ENCODE measurements around the gene PRKCH. TPM values are rescaled to one million over a fixed set of nuclear protein-coding genes. Genes with fewer than 3 reads are reported as not detected.

Gene PRKCH
- total RNA-seq, 1 experiment from 2014 or later = 2.7 TPM

DNA sequence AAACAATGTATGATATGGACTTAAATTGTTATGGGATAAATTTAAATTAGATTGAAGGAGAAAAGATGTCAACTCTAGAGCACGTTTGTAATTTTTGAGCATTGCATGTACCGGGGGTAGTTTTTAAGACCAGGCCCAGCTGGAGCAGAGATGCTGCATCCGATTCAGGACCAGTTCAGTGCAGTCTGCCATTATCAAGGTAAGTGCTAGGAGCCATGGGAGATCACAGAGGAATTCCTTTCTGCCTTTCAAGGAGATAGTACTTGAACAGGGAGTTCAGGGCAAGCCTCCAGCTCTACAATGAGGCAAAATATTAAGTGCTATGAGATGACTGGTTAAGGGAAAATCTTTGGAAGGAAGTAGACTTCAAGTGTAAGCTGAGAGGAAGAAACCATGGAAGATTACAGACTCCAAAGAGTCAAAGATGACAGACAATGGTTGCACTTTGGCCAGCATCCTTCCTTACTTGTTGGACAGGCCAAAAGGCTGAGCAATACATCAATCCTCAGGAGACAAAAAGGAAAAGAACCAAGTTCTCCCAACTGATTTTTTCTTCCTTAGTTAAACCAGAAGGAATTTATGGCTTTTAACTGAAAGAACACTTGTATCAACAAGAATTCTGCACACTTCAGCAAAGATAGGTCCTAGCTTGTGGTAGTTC, 260.7 kb downstream of the PRKCH start:
- H3K36me3 ChIP-seq (ENCODE audit: control insufficient read depth, insufficient read depth, low read length) = no peaks in the 10 kb centered on the region
- TF ChIP-seq POLR2AphosphoS5 (IDR thresholded peaks at IDR 0.05; ENCODE audit: low read depth, low read length) = no peak
- no peak for TF ChIP-seq TCF7L2 (IDR thresholded peaks at IDR 0.05; ENCODE audit: low read depth, low read length)
- POLR2A ChIA-PET = no interaction called here
- no TSS peak for BruUV-seq (replicated peaks)
- no peaks in the 10 kb centered on the region for H3K9me3 ChIP-seq (ENCODE audit: control insufficient read depth, insufficient read depth, low read depth, low read length)
- no peaks in the 10 kb centered on the region for H3K27me3 ChIP-seq (ENCODE audit: control insufficient read depth, insufficient read depth, low read length)
- DNase-seq (ENCODE audit: low read depth, low spot score) (no peak), ATAC-seq (no peak)
- CTCF ChIA-PET = no interaction called here
- H3K4me3 ChIP-seq (ENCODE audit: low read depth in 2 of 2, low read length in 2 of 2) = no peak overlapping the region
- H3K4me1 ChIP-seq (ENCODE audit: control insufficient read depth, insufficient read depth, low read length) = no peaks in the 10 kb centered on the region
- H3K27ac ChIP-seq (ENCODE audit: low read length) = no peak overlapping the region
- in situ Hi-C loops (cut with HindIII; ENCODE audit: low pct_unique_long_range_greater_than_20kb, low sequenced_read_pairs) (no loop called here), intact Hi-C loops (cut with micrococcal nuclease; ENCODE audit: unreplicated experiment) (no loop called here)

DNA sequence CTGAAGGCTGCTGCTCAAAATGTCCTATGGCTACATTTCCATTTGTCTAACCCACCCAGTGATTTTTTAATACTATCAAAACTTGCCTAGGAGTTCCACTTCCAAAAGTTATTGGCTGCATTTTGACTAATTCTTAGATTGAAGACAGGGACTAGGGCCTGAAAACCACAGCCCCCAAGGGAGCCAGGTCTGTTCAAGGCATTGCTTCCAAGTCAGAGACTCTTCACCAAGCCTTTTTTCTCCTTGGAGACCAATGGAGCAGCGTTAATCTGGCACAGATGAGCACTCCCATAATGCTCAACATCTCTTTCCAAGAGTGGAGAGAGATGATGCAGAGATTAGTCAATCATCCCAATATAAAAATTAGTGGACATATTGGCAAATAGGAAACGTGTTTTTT, 261.4 kb downstream of the PRKCH start:
- in situ Hi-C loops (cut with HindIII; ENCODE audit: low pct_unique_long_range_greater_than_20kb, low sequenced_read_pairs) (no loop called here), intact Hi-C loops (cut with micrococcal nuclease; ENCODE audit: unreplicated experiment) (no loop called here)
- H3K4me1 ChIP-seq (ENCODE audit: control insufficient read depth, insufficient read depth, low read length) = no peaks in the 10 kb centered on the region
- H3K4me3 ChIP-seq (ENCODE audit: low read depth in 2 of 2, low read length in 2 of 2) = no peak overlapping the region
- no peak for TF ChIP-seq SIN3A (IDR thresholded peaks at IDR 0.05; ENCODE audit: borderline replicate concordance, insufficient read depth, low read depth, low read length)
- H3K9me3 ChIP-seq (ENCODE audit: control insufficient read depth, insufficient read depth, low read depth, low read length) = no peaks in the 10 kb centered on the region
- DNase-seq (ENCODE audit: low read depth, low spot score) (no peak), ATAC-seq (no peak)
- POLR2A ChIA-PET = no interaction called here
- H3K36me3 ChIP-seq (ENCODE audit: control insufficient read depth, insufficient read depth, low read length) = no peaks in the 10 kb centered on the region
- CTCF ChIA-PET = no interaction called here
- no peak overlapping the region for H3K27ac ChIP-seq (ENCODE audit: low read length)
- no peaks in the 10 kb centered on the region for H3K27me3 ChIP-seq (ENCODE audit: control insufficient read depth, insufficient read depth, low read length)
- no TSS peak for BruUV-seq (replicated peaks)

DNA sequence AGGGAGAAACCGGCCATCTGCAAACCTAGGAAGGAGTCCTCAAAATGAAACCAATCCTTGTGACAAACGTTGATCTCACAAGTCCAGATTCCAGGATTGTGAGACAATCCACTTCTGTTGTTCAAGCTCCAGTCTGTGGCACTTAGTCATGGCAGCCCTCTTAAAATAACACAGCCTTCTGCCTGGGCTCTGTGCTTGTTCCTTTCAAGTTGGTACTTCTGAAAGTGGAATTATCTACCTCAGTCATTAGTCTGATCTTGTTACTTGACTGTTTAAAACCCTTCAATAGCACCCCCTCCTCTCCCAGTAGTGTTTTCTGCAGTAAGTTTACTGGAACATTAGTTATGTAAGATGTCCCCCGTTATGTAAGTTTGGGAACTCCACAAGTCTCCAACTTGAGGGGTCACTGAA, 263.0 kb downstream of the PRKCH start:
- CTCF ChIA-PET = no interaction called here
- H3K27ac ChIP-seq (ENCODE audit: low read length) = no peak overlapping the region
- no peak overlapping the region for H3K4me3 ChIP-seq (ENCODE audit: low read depth in 2 of 2, low read length in 2 of 2)
- no peaks in the 10 kb centered on the region for H3K36me3 ChIP-seq (ENCODE audit: control insufficient read depth, insufficient read depth, low read length)
- TF ChIP-seq TCF7L2 (IDR thresholded peaks at IDR 0.05; ENCODE audit: low read depth, low read length) (no peak), POLR2AphosphoS5 (IDR thresholded peaks at IDR 0.05; ENCODE audit: low read depth, low read length) (no peak), SIN3A (IDR thresholded peaks at IDR 0.05; ENCODE audit: borderline replicate concordance, insufficient read depth, low read depth, low read length) (no peak)
- TF ChIP-seq, protein P1, sequence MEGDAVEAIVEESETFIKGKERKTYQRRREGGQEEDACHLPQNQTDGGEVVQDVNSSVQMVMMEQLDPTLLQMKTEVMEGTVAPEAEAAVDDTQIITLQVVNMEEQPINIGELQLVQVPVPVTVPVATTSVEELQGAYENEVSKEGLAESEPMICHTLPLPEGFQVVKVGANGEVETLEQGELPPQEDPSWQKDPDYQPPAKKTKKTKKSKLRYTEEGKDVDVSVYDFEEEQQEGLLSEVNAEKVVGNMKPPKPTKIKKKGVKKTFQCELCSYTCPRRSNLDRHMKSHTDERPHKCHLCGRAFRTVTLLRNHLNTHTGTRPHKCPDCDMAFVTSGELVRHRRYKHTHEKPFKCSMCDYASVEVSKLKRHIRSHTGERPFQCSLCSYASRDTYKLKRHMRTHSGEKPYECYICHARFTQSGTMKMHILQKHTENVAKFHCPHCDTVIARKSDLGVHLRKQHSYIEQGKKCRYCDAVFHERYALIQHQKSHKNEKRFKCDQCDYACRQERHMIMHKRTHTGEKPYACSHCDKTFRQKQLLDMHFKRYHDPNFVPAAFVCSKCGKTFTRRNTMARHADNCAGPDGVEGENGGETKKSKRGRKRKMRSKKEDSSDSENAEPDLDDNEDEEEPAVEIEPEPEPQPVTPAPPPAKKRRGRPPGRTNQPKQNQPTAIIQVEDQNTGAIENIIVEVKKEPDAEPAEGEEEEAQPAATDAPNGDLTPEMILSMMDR (IDR thresholded peaks at IDR 0.05) = no peak
- TF ChIP-seq, protein P2, sequence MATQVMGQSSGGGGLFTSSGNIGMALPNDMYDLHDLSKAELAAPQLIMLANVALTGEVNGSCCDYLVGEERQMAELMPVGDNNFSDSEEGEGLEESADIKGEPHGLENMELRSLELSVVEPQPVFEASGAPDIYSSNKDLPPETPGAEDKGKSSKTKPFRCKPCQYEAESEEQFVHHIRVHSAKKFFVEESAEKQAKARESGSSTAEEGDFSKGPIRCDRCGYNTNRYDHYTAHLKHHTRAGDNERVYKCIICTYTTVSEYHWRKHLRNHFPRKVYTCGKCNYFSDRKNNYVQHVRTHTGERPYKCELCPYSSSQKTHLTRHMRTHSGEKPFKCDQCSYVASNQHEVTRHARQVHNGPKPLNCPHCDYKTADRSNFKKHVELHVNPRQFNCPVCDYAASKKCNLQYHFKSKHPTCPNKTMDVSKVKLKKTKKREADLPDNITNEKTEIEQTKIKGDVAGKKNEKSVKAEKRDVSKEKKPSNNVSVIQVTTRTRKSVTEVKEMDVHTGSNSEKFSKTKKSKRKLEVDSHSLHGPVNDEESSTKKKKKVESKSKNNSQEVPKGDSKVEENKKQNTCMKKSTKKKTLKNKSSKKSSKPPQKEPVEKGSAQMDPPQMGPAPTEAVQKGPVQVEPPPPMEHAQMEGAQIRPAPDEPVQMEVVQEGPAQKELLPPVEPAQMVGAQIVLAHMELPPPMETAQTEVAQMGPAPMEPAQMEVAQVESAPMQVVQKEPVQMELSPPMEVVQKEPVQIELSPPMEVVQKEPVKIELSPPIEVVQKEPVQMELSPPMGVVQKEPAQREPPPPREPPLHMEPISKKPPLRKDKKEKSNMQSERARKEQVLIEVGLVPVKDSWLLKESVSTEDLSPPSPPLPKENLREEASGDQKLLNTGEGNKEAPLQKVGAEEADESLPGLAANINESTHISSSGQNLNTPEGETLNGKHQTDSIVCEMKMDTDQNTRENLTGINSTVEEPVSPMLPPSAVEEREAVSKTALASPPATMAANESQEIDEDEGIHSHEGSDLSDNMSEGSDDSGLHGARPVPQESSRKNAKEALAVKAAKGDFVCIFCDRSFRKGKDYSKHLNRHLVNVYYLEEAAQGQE (IDR thresholded peaks at IDR 0.05; ENCODE audit: insufficient read depth in 1 of 2, low read depth in 2 of 2, low read length in 1 of 2) = no peak
- no peaks in the 10 kb centered on the region for H3K27me3 ChIP-seq (ENCODE audit: control insufficient read depth, insufficient read depth, low read length)
- H3K9me3 ChIP-seq (ENCODE audit: control insufficient read depth, insufficient read depth, low read depth, low read length) = no peaks in the 10 kb centered on the region
- no TSS peak for BruUV-seq (replicated peaks)
- in situ Hi-C loops (cut with HindIII; ENCODE audit: low pct_unique_long_range_greater_than_20kb, low sequenced_read_pairs) (no loop called here), intact Hi-C loops (cut with micrococcal nuclease; ENCODE audit: unreplicated experiment) (no loop called here)
- H3K4me1 ChIP-seq (ENCODE audit: control insufficient read depth, insufficient read depth, low read length) = no peaks in the 10 kb centered on the region
- ATAC-seq = no peak; the same call in 1 of the 2 replicates
- DNase-seq (ENCODE audit: low read depth, low spot score) = no peak
- POLR2A ChIA-PET = no interaction called here

Data from Panc1 (cell line).